Right lobe of liver (tissue), 4 donors: ENCODE data around the gene BROX.

Experiments
- POLR2A ChIP-seq: fragments of 450-650 bp; IDR thresholded peaks from one replicate; pipeline ENCODE4 v1.6.1; 2017; ENCODE audit warnings: antibody characterized with exemption, mild to moderate bottlenecking
- TF ChIP-seq, protein P1 (sequence below), 4 donors: fragments of 200-600 bp in 3 of 4; fragments of 450-650 bp in 1 of 4; IDR thresholded peaks; one replicate each; pipeline versions ENCODE4 v1.5.1 to v1.8.0; 2016 to 2022; ENCODE audit warnings: antibody characterized with exemption in 4 of 4, mild to moderate bottlenecking in 2 of 4
- donor health status: DM: no; HTN: no; CAD: no.
- donor health status: DM: no; HTN: no; CAD: no.
- donor health status: DM: no; HTN: yes; CAD: no.

DNA sequence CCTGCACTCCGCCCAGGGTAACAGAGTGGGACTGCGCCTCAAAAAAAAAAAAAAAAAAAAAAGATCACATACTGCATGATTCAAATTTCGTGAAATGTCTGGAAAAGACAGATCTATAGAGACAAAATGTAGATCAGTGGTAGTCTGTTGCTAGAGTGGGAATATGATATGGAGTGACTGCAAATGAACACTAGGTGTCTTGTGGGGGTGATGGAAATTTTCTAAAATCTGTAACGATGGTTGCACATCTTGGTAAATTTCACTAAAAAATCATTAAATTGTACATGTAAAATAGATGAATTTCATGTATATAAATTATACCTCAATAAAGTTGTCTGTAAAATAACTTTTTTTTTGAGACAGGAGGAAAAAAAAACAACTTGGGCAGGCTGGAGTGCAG, 5.5 kb upstream of the BROX start:
- TF ChIP-seq, protein P1, sequence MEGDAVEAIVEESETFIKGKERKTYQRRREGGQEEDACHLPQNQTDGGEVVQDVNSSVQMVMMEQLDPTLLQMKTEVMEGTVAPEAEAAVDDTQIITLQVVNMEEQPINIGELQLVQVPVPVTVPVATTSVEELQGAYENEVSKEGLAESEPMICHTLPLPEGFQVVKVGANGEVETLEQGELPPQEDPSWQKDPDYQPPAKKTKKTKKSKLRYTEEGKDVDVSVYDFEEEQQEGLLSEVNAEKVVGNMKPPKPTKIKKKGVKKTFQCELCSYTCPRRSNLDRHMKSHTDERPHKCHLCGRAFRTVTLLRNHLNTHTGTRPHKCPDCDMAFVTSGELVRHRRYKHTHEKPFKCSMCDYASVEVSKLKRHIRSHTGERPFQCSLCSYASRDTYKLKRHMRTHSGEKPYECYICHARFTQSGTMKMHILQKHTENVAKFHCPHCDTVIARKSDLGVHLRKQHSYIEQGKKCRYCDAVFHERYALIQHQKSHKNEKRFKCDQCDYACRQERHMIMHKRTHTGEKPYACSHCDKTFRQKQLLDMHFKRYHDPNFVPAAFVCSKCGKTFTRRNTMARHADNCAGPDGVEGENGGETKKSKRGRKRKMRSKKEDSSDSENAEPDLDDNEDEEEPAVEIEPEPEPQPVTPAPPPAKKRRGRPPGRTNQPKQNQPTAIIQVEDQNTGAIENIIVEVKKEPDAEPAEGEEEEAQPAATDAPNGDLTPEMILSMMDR (IDR thresholded peaks at IDR 0.05) = no peak
- TF ChIP-seq POLR2A = no peak
